Measurements from ENCODE around the gene SPANXA2. TPM values are rescaled to one million over a fixed set of nuclear protein-coding genes. Genes with fewer than 3 reads are reported as not detected.

Gene SPANXA2
- total and polyA plus RNA-seq, 11 donors, result not detected

- intact Hi-C loops (cut with DNase I), result no loop called here
- Histone ChIP-seq H3K4me1 (no peaks in the 10 kb centered on the region), H3K4me3 (no peak overlapping the region), H3K36me3 (no peaks in the 10 kb centered on the region), H3K27ac (no peak overlapping the region), H3K27me3 (no peaks in the 10 kb centered on the region), H3K9me3 (peaks cover 0 to 6% (median 0%) of the 10 kb centered on the region in 12 donors)
- DNase-seq, result no peak
- TF ChIP-seq POLR2A (IDR thresholded peaks at IDR 0.05) (no peak), CTCF (IDR thresholded peaks at IDR 0.05) (no peak)
- 0 to 55% (median 41%) methylated on average over 1 of the region's 1 CpG for WGBS, 4 donors
- ATAC-seq, result no peak
These were observed 49.0 kb downstream of the SPANXA2 start for GRCh38 chrX:141638550-141638949.

Other genes starting within 250 kb of the SPANXA2 start
- gene SPANXA1, start 5.0 kb upstream of the SPANXA2 start, total RNA-seq, result not detected
- not detected for gene SPANXA1, start 5.0 kb upstream of the SPANXA2 start, polyA plus RNA-seq
- not detected for gene SPANXD, start 109.0 kb downstream of the SPANXA2 start, total RNA-seq
- gene SPANXD, start 109.0 kb downstream of the SPANXA2 start, polyA plus RNA-seq, result not detected
- gene MAGEC3, start 248.6 kb downstream of the SPANXA2 start, total RNA-seq, result under 1 TPM in 2 of 9 donors, not detected in 7; 0.29 to 0.69 TPM
- gene MAGEC3, start 248.6 kb downstream of the SPANXA2 start, polyA plus RNA-seq, result not detected